Astrocyte of the cerebellum (primary cell): Measurements from ENCODE around the gene CHD6.

ENCODE experiments used
- DNase-seq: peaks from one replicate; pipeline ENCODE4 v3.0.0-alpha.2; 2011; ENCODE audit warnings: low read depth
- H3K4me3 ChIP-seq: 2 replicates; pipeline ENCODE4 v1.5.1; 2011; ENCODE audit warnings: mild to moderate bottlenecking, low read depth, low read length, moderate library complexity
- in situ Hi-C: cut with HindIII; loops from 2 replicates; pipeline ENCODE4 v1.10.0; 2017; ENCODE audit warnings: low sequenced_read_pairs
- TF ChIP-seq, protein P1 (sequence below): IDR thresholded peaks from 2 replicates; pipeline ENCODE4 v1.5.1; 2012; ENCODE audit warnings: low read length, low read depth, moderate library complexity, mild to moderate bottlenecking; ENCODE audit errors: missing control alignments

The CHD6 gene

DNA sequence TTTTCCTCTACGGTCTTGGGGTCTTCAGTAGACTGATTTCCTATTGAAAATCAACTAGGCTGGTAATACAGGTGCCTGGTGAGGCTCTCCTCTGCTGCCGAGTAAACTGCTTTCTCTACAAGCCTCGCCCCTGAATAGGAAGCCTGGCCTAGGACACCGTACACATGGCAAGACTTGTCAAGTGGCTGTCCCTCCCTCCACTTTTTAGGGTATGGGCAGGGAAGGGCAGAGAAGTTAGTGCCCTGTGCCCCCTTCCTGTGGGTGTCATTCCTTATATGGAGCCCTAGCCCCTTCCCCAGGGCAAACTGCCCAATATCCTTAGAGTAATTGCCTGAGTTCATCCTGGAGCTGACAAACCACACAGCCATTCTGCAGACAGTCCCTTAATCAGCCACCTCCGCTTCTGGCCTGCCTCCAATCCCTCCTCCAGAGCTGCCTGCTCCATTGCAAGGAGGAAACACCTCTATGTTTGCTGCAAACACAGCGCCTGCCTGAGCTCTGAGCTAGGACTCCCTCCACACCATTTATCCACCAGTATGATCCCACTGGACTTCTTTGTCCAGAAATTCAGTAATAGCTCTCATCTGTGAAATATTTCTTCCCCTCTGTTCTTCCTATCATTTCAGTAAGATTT is 93.1 kb downstream of the CHD6 start:
- DNase-seq = no peak
- in situ Hi-C loops = no loop called here
- no peak overlapping the region for H3K4me3 ChIP-seq
- TF ChIP-seq, protein P1, sequence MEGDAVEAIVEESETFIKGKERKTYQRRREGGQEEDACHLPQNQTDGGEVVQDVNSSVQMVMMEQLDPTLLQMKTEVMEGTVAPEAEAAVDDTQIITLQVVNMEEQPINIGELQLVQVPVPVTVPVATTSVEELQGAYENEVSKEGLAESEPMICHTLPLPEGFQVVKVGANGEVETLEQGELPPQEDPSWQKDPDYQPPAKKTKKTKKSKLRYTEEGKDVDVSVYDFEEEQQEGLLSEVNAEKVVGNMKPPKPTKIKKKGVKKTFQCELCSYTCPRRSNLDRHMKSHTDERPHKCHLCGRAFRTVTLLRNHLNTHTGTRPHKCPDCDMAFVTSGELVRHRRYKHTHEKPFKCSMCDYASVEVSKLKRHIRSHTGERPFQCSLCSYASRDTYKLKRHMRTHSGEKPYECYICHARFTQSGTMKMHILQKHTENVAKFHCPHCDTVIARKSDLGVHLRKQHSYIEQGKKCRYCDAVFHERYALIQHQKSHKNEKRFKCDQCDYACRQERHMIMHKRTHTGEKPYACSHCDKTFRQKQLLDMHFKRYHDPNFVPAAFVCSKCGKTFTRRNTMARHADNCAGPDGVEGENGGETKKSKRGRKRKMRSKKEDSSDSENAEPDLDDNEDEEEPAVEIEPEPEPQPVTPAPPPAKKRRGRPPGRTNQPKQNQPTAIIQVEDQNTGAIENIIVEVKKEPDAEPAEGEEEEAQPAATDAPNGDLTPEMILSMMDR = no peak

DNA sequence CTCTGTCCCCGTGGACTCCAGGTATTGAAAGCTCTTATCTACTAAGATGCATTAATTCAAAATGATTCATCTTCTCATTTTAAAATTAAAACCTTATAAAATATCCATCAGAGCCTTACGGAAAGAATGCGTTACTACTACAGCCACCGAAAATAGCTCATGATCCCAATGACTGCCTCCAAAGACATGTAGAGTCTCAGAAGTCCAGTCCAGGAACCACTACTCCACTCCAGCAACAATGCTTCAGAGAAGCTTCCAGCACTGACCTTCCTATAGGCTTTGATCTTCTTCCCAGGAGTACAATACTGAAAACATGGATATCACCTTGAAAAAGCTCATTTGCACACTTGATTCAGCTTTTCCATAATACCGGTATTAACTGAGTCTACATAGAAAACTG is 94.3 kb downstream of the CHD6 start:
- DNase-seq = no peak
- H3K4me3 ChIP-seq = no peak overlapping the region
- TF ChIP-seq, protein P1 = no peak
- in situ Hi-C loops = no loop called here

DNA sequence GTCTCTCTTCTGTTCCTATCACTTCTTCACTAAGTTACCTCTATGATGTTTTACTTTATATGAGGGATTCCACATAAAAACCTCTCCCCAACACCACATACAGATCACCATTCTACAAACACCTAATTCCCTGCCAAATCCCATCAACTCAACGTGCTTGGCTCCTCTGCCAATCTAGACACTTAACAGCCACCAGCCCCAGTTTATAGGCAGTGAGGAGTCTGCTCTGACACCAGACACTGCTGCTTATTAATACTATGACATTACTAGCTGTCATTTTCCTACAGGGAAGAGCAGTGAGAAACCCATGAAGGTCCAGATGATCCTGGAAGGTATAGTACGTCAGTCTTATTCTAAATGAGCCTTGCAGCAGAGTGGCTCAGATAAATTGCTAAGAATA is 104.3 kb downstream of the CHD6 start:
- in situ Hi-C loops = no loop called here
- TF ChIP-seq, protein P1 = no peak
- H3K4me3 ChIP-seq = no peak overlapping the region
- no peak for DNase-seq

DNA sequence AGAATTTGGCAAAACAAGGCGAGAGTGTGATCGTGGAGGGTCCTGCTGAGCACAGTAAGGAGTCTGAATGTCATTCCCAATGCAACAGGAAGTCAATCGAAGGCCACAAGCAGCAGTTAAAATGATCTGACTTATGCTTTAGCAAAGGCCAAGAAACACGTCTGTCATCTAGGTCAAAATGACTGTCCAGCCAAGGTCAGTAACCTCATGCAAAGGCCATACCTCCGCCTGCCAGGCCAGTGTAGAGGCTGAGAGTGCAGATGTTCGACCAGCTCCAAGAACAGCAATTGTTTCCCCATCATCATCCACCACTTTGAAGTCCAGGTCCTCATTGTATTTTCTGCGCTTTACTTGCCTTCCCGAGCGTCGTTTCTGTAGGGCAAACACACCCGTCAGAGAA is 105.6 kb downstream of the CHD6 start:
- TF ChIP-seq, protein P1 = no peak
- no peak overlapping the region for H3K4me3 ChIP-seq
- no peak for DNase-seq
- in situ Hi-C loops = no loop called here

DNA sequence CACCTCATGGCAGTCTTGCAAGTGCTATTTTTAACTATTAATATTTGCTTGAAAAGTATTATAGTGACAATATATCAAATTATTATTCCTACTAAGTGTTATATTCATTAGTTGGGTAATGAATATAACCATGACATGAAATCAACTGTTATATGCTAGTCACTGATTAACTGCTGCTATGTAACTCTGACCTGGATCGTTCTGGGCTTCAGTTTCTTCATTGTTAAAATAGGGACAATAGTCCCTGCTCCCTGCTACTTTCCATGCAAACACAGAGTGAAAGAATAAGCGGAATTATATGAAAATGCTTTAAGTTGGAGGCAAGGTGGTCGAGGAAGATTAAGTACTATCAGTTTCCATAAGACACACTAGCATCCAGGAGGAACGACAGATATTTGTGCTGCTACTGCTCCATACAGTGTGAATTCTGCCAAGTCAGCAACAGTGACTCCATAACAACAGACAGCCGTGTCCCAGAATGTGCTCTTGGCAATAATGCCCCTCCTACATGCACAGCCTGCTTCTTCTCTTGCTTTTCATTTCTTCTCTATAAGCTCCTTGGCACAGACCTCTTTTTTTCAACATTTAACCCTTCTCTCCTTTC is 107.2 kb downstream of the CHD6 start:
- in situ Hi-C loops = no loop called here
- no peak for DNase-seq
- H3K4me3 ChIP-seq = no peak overlapping the region
- TF ChIP-seq, protein P1 = no peak

DNA sequence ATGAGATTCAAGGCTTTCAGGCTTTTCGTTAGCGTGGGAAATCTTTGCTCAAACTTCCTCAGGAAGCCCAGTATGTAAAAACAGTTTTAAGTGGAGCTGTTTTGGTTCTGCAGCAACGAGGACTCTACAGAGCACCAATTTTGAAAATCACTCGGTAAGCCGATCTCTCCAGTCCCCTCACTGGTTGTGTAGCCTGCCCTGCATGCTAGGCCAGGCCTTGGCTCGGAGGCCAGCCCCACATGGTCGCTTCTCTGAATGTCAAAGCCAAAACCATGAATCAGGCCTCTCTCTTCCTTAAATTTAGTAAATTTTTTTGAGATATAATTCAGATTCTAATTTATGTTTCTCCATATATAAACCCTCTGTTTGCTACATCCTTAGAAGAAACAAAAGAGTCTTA is 108.0 kb downstream of the CHD6 start:
- in situ Hi-C loops = no loop called here
- no peak overlapping the region for H3K4me3 ChIP-seq
- DNase-seq = no peak
- TF ChIP-seq, protein P1 = no peak
